ENCODE results near the gene RAB23.

RAB23 gene

DNA sequence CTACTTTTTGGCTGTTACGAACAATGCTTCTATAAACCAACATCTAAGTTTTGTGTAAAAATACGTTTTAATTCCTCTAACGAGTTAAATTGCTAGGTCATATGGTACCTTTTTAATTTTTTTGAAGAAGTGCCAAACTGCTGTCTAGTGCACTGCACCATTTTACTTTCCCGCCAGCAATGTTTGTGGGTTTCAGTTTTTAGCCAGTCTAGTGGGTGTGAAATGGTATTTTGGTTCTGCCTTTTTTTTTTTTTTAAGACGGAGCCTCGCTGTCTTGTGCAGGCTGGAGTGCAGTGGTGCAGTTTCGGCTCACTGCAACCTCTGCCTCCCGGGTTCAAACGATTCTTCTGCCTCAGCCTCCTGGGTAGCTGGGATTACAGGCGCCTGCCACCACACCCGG, 84.1 kb downstream of the RAB23 start:
- in situ Hi-C loops (cut with MboI; ENCODE audit: low sequenced_read_pairs), result no loop called here

DNA sequence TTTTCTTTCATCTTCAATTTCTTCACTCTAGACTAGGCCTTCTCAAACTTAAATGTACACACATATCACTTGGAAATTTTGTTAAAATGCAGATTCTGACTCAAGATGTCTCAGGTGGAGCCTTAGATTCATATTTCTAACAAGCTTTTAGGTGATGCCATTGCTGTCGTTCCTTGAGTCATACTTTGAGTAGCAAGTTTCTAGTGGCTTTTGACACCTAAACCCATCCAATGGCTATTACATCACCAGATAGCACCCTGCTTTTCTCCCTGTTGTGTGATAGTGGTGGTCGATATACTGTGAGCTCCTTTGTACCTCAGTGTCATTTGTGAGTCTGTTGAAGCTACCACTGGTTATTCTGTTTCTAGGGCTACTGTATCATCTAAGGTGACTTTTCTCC, 84.8 kb downstream of the RAB23 start:
- in situ Hi-C loops (cut with MboI; ENCODE audit: low sequenced_read_pairs), result no loop called here

Measured in HL-60/S4 treated with retinoic acid at 250 ng/mL for 4 days and 3 days (cell line).